Astrocyte of the cerebellum (primary cell): ENCODE data around the gene TAF8.
A peak's percentile ranks its signal among the peaks of the same experiment; 100 is the strongest.
"Not testable (repeated sequence)": the region's sequence is repeated elsewhere in the genome, so short reads cannot be mapped to it uniquely, and the experiment has no call there.

ENCODE experiments used
- DNase-seq: peaks from one replicate; pipeline ENCODE4 v3.0.0-alpha.2; 2011; ENCODE audit warnings: low read depth
- H3K4me3 ChIP-seq: 2 replicates; pipeline ENCODE4 v1.5.1; 2011; ENCODE audit warnings: mild to moderate bottlenecking, low read depth, low read length, moderate library complexity
- in situ Hi-C: cut with HindIII; loops from 2 replicates; pipeline ENCODE4 v1.10.0; 2017; ENCODE audit warnings: low sequenced_read_pairs
- TF ChIP-seq, protein P1 (sequence below): IDR thresholded peaks from 2 replicates; pipeline ENCODE4 v1.5.1; 2012; ENCODE audit warnings: low read length, low read depth, moderate library complexity, mild to moderate bottlenecking; ENCODE audit errors: missing control alignments

The TAF8 gene

DNA sequence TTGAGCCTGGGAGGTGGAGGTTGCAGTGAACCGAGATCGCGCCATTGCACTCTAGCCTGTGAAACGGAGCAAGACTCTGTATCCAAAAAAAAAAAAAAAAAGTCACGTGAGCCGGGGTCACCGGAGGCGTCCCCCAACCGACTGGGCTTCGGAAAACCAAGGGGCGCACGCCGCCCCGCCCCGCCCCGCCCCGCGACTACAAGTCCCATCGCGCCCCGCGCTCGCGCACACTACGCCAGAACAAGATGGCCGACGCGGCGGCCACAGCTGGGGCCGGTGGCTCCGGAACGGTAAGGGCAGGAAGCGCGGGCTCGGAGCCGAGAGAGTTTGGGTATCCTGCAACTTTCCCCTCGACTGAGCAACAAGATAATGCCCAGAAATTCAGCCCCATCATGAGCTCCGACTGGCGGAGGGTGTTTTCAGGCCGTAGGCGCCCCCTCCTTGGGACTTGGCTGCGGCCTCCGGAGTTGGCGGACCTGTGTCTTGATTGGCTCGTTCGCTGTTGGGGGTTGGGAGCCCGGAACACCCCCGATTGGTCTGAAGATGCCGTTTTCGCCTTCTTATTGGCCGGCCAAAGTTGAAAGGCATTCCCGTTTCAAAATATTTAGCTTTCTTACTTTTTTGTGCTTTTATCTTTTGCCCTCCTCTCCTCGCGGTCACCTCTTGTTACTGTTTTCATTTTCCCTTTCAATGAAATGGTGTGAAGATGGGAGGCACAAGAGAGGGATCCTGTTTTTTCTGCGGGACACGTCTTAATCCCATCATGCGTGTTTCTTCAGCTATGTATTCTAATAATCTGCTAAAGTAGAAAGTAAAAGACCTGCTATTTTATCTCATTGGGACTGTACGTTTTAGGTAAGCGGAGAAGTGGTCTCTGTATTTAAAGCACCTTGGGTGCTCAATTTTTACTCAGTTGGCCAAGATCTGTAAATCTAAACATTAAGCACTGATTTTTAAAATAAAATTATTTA is at the start of gene TAF8:
Gene TAF8, plus strand, starts transcription at position 228 of the 971 bp plus-strand sequence. Its CDS starts 18 bp downstream, at position 246.
- in situ Hi-C loops: no loop called here
- H3K4me3 ChIP-seq: peak within 1 kb of the TSS; percentile 74
- TF ChIP-seq, protein P1, sequence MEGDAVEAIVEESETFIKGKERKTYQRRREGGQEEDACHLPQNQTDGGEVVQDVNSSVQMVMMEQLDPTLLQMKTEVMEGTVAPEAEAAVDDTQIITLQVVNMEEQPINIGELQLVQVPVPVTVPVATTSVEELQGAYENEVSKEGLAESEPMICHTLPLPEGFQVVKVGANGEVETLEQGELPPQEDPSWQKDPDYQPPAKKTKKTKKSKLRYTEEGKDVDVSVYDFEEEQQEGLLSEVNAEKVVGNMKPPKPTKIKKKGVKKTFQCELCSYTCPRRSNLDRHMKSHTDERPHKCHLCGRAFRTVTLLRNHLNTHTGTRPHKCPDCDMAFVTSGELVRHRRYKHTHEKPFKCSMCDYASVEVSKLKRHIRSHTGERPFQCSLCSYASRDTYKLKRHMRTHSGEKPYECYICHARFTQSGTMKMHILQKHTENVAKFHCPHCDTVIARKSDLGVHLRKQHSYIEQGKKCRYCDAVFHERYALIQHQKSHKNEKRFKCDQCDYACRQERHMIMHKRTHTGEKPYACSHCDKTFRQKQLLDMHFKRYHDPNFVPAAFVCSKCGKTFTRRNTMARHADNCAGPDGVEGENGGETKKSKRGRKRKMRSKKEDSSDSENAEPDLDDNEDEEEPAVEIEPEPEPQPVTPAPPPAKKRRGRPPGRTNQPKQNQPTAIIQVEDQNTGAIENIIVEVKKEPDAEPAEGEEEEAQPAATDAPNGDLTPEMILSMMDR: no peak
- DNase-seq: peak; percentile 86

- no peak for DNase-seq
- in situ Hi-C loops: no loop called here
- TF ChIP-seq, protein P1: no peak
- no peak overlapping the region for H3K4me3 ChIP-seq
These were observed 48.8 kb upstream of the TAF8 start for GRCh38 chr6:42001506-42001905.

DNA sequence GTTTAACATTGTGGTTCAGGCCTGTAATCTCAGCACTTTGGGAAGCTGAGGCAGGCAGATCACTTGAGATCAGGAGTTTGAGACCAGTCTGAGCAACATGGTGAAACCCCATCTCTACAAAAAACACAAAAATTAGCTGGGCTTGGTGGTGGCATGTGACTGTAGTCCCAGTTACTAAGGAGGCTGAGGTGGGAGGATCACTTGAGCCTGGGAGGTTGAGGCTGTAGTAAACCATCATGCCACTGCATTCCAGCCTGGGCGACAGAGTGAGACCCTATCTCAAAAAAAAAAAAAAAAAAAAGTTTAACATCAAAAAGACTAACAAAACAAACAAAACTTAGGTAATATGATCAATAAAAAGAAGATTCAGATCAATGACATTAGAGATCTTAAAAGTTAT is 46.7 kb upstream of the TAF8 start:
- DNase-seq, H3K4me3 ChIP-seq, in situ Hi-C loops: not testable (repeated sequence)

DNA sequence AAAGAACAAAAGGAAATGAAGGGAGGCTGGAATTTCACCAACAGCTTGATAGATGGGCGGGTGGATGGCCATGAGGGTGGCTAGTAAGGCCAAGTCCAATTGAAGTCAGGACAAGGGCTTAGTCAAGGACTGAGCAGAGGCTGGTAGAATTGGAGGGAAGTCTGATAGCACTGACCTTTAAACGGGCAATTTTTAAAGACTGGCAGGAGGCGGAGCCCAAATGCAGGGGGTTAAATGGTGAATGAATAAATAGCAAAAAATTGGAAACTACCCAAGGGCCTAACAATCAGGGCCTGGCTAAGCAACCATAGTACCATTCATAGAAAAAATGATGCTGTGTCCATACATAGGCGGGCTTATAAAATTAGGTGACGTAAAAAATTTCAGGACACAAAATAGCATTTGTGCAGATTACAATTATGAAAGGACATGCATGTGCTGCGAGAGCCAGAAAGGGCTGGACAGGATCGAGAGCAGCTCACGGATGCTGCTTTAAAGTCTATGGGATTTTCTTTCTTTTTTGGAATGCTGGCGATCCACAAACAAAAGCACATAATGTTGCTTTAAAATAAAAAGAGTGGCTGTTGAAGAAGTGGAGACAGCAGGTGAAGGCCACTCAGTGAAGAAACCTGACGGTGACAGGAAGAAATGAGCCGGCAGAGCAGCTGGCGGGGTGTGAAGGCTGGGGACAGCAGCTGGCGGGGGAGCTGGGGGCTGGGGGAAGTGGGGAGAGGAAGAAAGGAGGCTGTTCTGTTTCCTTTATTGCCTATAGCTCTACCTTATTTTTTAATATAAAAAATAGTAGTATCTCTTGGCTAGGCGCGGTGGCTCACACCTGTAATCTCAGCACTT is 42.8 kb upstream of the TAF8 start:
- in situ Hi-C loops: no loop called here
- DNase-seq: no peak
- TF ChIP-seq, protein P1: no peak
- H3K4me3 ChIP-seq: no peak overlapping the region

- H3K4me3 ChIP-seq: not testable (repeated sequence)
These were observed 42.2 kb upstream of the TAF8 start for GRCh38 chr6:42008138-42008528.

DNA sequence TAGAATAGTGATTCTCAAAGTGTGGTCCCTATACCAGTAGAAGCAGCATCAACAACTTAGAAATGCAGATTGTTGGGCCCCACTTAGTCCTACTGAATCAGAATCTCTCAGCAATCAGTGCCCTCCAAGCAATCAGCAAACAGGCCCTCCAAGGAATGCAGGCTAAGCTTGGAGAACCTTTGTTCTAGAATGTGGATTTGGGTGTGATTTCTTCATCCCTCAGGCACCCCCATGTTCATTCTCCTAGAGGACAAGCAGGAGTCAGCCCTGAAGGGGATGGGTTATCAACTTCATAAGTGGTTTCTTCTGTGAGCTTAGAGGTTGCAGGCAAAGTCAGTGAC is 40.5 kb upstream of the TAF8 start:
- no peak for DNase-seq
- TF ChIP-seq, protein P1: no peak

More at GRCh38 chr6:42008138-42008528, 42.2 kb upstream of the TAF8 start:
- in situ Hi-C loops, DNase-seq: not testable (repeated sequence)

GRCh38 chr6:42010185-42010891 is 40.0 kb upstream of the TAF8 start:
- in situ Hi-C loops: no loop called here
- no peak for DNase-seq
- TF ChIP-seq, protein P1: no peak
- no peak overlapping the region for H3K4me3 ChIP-seq

More for the DNA sequence above, 40.5 kb upstream of the TAF8 start:
- no peak overlapping the region for H3K4me3 ChIP-seq
- in situ Hi-C loops: no loop called here
